ENCODE data around the gene TRAPPC10. TPM values are rescaled to one million over a fixed set of nuclear protein-coding genes. Genes with fewer than 3 reads are reported as not detected.

Gene TRAPPC10
- total and polyA plus RNA-seq, 5 donors, result 7.6 to 23.3 (median 19.0) TPM

DNA sequence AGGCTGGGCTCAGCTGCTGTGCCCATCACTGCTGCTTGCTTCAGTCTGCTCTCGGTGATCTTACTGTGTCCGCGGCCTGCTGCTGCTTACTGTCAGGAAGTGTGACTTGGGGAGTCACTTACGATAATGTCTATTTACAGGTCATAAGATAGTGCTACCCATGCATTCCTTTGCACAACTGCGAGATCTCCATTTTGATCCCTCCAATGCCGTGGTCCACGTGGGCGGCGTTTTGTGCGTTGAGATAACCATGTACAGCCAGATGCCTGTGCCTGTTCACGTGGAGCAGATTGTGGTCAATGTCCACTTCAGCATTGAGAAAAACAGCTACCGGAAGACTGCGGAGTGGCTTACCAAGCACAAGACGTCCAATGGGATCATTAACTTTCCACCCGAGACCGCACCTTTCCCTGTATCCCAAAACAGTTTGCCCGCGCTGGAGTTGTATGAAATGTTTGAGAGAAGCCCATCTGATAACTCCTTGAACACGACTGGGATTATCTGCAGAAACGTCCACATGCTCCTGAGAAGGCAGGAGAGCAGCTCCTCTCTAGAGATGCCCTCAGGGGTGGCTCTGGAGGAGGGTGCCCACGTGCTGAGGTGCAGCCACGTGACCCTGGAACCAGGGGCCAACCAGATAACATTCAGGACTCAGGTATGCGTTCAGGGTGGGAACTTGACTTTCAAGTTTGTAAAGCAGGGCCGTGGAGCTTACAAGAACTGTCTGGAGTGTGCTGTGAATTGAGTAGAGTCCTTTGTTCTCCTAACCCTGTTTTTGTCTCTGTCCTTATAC, 70.7 kb downstream of the TRAPPC10 start:
- DNase-seq, result peak in 1 of 3 donors; percentile 64
- Histone ChIP-seq H3K4me1 (ENCODE audit: control insufficient read depth, insufficient read depth, low read length) (peaks cover 18% of the 10 kb centered on the region), H3K9me3 (ENCODE audit: control insufficient read depth, low read length) (no peaks in the 10 kb centered on the region), H3K27me3 (ENCODE audit: control insufficient read depth, insufficient read depth) (no peaks in the 10 kb centered on the region), H3K27ac (ENCODE audit: low read length) (peak overlapping the region; percentile 25), H3K4me3 (ENCODE audit: low read length) (no peak overlapping the region)
- WGBS, result 71% methylated on average over 24 of the region's 24 CpGs
- ATAC-seq, result peak in 1 of 2 donors; percentile 3
- intact Hi-C loops (cut with DNase I), result no loop called here

DNA sequence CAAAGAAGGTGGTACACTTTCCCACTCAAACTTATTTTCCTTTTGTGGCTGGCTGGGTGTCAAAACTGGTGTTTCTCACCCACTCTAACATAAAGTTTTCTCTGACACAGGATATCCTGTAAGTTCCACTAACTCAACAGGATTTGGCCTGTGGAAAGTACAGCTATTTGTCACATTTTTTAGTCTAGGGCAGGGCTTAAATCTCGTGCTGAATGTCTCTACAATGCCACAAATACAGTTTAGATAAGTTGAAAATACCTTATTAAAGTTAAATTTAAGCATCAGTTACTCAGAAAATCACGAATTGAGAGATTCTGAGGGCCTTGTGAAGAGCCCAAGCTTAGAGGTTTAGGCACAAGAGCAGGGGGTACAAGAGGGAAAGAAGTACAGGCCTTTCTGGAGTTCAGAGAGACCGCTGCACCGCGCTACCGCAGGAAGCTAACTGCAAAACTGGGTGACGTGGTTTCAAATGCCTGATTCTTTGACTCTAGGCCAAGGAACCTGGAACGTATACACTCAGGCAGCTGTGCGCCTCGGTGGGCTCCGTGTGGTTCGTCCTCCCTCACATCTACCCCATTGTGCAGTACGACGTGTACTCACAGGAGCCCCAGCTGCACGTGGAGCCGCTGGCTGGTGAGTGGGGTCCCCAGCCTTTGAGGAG, 71.7 kb downstream of the TRAPPC10 start:
- intact Hi-C loops (cut with DNase I), result no loop called here
- Histone ChIP-seq H3K27me3 (ENCODE audit: control insufficient read depth, insufficient read depth) (no peaks in the 10 kb centered on the region), H3K4me3 (ENCODE audit: low read length) (no peak overlapping the region), H3K27ac (ENCODE audit: low read length) (peak overlapping the region; percentile 11), H3K9me3 (ENCODE audit: control insufficient read depth, low read length) (no peaks in the 10 kb centered on the region), H3K4me1 (ENCODE audit: control insufficient read depth, insufficient read depth, low read length) (peaks cover 19% of the 10 kb centered on the region)
- DNase-seq, result no peak
- WGBS, result 69% methylated on average over 16 of the region's 16 CpGs
- peak in 1 of 2 donors; percentile 46 for ATAC-seq

DNA sequence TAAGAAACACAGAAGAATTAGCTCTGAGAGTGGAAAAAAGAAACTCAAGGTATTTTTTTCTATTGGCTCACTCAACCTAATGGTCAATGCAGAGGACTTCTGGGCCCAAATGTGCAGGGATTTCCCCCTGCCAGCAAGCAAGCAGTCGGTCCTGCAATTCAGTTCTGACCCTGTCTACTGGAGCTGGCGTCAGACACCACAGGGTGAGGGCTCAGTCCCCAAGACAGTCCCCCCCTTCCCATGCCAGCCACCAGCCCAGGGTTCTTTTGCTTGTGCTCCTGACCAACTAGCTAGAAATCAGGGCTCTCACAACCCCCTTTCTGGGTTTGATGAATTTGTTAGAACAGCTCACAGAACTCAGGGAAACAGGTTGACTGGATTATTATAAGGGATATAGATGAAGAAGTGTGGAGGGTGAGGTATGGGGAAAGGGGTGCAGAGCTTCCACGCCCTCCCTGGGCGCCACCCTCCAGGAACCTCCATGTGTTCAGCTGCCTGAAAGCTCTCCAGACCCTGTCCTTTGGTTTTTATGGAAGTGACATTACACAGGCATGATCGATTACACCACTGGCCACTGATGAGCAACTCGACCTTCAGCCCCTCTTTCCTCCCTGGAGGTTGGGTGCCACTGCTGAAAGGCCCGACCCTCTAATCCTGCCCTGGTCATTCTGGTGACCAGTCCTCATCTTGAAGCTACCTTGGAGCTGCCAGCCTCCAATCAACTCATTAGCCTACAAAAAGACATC, 72.6 kb downstream of the TRAPPC10 start:
- 88% methylated on average over 7 of the region's 7 CpGs for WGBS
- H3K4me3 ChIP-seq (ENCODE audit: low read length), result no peak overlapping the region
- no peak for DNase-seq
- H3K27me3 ChIP-seq (ENCODE audit: control insufficient read depth, insufficient read depth), result no peaks in the 10 kb centered on the region
- no peak for ATAC-seq
- peak overlapping the region; percentile 3 for H3K27ac ChIP-seq (ENCODE audit: low read length)
- H3K4me1 ChIP-seq (ENCODE audit: control insufficient read depth, insufficient read depth, low read length), result peaks cover 19% of the 10 kb centered on the region
- H3K9me3 ChIP-seq (ENCODE audit: control insufficient read depth, low read length), result no peaks in the 10 kb centered on the region
- intact Hi-C loops (cut with DNase I), result no loop called here

DNA sequence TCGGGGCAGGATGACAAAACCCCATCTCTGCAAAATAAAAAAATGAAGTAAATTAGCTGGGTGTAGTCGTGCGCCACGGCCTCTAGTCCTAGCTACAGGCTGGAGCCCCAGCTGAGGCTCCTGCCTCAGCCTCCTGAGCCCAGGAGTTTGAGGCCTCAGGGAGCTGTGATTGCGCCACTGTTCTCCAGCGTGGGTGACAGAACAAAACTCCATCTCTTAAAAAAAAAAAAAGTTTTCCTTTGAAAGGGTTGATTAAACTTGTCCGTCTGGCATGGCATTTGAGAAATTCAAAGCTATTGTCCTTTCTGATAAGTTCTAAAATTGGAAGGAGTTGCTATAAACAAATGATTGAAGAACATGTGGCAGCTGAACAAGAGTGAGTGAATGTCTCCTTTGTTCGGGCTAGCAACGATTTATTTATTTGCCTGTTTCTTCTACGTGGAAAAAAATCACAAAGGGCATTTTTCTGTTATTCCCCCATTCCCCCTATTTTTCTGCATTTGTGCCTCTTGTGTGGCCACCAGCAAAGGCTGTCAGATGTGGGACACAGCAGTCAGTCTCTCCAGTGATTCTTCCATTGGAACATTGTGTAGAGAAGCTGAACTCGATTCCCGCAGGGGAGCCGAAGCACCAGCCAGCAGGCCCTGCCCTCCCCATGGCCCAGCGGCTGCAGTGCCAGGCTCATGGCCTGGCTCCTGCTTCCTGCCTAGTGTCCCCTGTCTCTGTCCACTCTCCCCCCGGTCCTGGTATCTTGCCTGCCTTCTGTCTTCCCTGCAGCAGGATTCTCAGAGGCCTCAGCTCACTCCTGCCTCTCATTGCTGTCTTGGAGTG, 73.6 kb downstream of the TRAPPC10 start:
- peak in 1 of 3 donors; percentile 63 for DNase-seq
- Histone ChIP-seq H3K4me1 (ENCODE audit: control insufficient read depth, insufficient read depth, low read length) (peaks cover 19% of the 10 kb centered on the region), H3K27ac (ENCODE audit: low read length) (peak overlapping the region; percentile 76), H3K27me3 (ENCODE audit: control insufficient read depth, insufficient read depth) (no peaks in the 10 kb centered on the region), H3K4me3 (ENCODE audit: low read length) (no peak overlapping the region), H3K9me3 (ENCODE audit: control insufficient read depth, low read length) (no peaks in the 10 kb centered on the region)
- intact Hi-C loops (cut with DNase I), result no loop called here
- WGBS, result 55% methylated on average over 15 of the region's 15 CpGs
- peak; percentile 55 to 59 for ATAC-seq

DNA sequence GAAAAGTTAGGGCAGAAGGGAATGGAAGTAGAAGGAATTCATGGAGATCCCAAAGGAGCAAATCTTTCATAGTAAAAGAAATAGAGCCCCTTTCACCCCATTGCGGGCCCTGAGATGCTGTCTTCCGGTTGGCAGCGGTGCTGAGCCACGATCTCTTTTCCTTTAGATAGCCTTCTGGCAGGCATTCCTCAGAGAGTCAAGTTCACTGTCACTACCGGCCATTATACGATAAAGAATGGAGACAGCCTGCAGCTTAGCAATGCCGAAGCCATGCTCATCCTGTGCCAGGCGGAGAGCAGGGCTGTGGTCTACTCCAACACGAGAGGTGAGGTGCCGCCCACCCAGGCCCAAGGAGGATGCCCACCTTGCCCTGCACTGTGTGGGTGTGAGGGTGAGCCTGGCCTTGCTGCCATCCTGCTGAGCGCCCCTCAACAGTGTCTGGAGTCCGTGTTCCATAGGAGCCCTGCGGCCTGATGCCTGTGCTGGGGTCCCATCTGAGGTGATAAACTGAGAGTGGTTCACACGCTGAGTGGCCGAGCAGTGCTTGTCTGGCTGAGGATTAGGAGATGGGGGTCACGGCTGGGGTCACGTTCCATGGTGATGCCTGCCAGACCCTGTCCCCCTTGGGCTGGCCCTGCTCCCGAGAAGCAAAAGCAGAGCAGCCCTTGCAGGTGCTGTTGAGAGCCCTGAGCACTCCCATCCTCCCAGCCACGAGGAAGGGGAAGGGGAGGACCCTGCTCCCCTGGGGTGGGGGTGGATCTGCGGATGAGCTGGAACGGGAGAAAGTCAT, 74.7 kb downstream of the TRAPPC10 start:
- peak; percentile 9 to 15 for ATAC-seq
- Histone ChIP-seq H3K27ac (ENCODE audit: low read length) (peak overlapping the region; percentile 76), H3K4me1 (ENCODE audit: control insufficient read depth, insufficient read depth, low read length) (peaks cover 19% of the 10 kb centered on the region), H3K9me3 (ENCODE audit: control insufficient read depth, low read length) (no peaks in the 10 kb centered on the region), H3K27me3 (ENCODE audit: control insufficient read depth, insufficient read depth) (no peaks in the 10 kb centered on the region), H3K4me3 (ENCODE audit: low read length) (no peak overlapping the region)
- 68% methylated on average over 21 of the region's 21 CpGs for WGBS
- DNase-seq, result no peak
- intact Hi-C loops (cut with DNase I), result no loop called here

DNA sequence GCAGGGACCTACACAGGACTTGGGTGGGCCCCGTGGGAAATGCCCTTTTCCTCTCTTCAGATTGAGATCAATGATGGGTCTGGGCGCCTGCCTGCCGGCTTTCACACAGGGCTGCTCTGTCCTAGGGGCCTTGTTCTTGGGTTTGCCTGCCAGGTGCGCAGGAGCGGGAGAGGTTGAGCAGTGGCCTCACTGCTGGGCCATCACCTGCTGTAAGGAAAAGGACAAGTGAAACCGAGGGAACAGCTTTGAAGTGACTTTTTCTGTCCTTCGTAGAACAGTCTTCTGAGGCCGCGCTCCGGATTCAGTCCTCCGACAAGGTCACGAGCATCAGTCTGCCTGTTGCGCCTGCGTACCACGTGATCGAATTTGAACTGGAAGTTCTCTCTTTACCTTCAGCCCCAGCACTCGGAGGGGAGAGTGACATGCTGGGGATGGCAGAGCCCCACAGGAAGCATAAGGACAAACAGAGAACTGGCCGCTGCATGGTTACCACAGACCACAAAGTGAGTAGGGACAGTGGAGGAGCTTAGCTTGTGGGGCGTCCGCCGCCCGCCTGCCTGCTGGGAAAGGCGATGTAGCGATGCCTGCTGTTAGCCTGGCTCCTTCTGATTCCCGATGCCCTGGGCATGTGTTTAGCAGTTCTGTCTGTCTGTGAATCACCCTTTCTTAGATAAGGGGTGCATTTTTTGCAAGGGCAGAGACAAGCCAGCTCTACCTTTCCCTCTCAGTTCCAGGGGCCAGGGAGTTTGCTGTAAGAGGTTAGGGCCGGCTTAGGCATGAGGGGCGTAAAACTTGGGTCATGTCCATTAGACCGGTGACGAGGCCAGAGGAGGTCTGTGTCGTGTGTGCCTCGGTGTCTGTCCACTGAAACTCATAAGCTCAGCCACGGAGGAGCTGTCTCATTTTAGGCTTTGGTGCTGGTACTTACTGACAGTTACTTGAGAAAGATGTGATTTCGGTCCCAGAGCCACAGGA, 75.6 kb downstream of the TRAPPC10 start:
- H3K27ac ChIP-seq (ENCODE audit: low read length), result no peak overlapping the region
- H3K4me3 ChIP-seq (ENCODE audit: low read length), result no peak overlapping the region
- no peaks in the 10 kb centered on the region for H3K27me3 ChIP-seq (ENCODE audit: control insufficient read depth, insufficient read depth)
- intact Hi-C loops (cut with DNase I), result no loop called here
- ATAC-seq (no peak), DNase-seq (no peak)
- H3K4me1 ChIP-seq (ENCODE audit: control insufficient read depth, insufficient read depth, low read length), result peaks cover 19% of the 10 kb centered on the region
- WGBS, result 82% methylated on average over 33 of the region's 33 CpGs
- no peaks in the 10 kb centered on the region for H3K9me3 ChIP-seq (ENCODE audit: control insufficient read depth, low read length)

DNA sequence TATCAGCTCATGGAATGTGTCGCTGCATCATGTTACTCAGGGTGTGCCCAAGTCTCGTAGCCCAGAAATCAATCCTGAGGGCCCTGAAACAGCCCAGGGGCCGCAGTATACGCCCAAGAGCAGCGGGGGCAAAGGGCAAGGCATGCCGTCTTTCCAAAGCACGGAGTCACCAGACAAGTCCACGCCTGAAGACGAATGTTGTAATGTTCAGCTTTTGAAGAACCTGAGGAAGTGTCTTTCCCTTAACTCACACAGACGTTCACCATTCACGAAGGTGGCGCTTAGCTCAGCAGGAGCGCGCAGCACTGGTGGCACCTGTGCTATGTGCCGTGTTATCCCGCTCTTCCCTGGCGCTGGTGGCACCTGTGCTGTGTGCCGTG, 76.3 kb downstream of the TRAPPC10 start:
- Histone ChIP-seq H3K4me1 (ENCODE audit: control insufficient read depth, insufficient read depth, low read length) (peaks cover 19% of the 10 kb centered on the region), H3K27me3 (ENCODE audit: control insufficient read depth, insufficient read depth) (no peaks in the 10 kb centered on the region), H3K4me3 (ENCODE audit: low read length) (no peak overlapping the region), H3K27ac (ENCODE audit: low read length) (no peak overlapping the region), H3K9me3 (ENCODE audit: control insufficient read depth, low read length) (no peaks in the 10 kb centered on the region)
- WGBS, result 91% methylated on average over 18 of the region's 18 CpGs
- ATAC-seq (no peak), DNase-seq (no peak)
- intact Hi-C loops (cut with DNase I), result no loop called here

DNA sequence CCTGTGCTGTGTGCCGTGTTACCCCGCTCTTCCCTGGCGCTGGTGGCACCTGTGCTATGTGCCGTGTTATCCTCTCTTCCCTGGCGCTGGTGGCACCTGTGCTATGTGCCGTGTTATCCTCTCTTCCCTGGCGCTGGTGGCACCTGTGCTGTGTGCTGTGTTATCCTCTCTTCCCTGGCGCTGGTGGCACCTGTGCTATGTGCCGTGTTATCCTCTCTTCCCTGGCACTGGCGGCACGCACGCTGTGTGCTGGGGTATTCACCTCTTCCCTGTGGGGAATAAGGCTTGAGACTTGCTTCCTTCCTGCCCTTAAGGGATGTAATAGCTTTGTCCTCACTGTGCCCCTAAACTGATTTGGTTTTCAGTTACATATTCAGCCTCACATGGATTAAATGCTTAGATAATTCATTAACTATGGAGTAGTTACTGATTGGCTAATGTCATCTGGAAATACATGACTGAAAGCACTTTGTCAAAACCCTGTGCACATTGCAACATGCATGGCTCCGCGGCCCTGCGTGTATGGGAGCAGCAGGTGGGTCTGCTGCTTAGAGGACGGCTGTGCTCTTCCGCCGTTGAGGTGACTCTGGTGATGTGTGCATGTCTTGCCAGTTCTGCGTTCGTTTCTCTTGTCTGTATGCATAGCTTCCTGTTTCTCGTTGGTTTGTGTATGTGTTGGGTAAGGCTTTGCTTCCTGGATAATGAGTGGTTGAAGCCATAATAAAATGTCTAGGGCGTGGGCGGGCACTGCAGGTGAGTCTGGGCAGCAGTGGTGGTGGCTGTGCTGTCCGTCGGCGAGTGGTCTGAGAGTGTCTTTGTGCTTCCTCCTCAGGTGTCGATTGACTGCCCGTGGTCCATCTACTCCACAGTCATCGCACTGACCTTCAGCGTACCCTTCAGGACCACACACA, 77.1 kb downstream of the TRAPPC10 start:
- H3K4me1 ChIP-seq (ENCODE audit: control insufficient read depth, insufficient read depth, low read length), result peaks cover 17% of the 10 kb centered on the region
- H3K27ac ChIP-seq (ENCODE audit: low read length), result no peak overlapping the region
- intact Hi-C loops (cut with DNase I), result no loop called here
- WGBS, result 87% methylated on average over 30 of the region's 30 CpGs
- DNase-seq (peak in 1 of 3 donors; percentile 43), ATAC-seq (no peak)
- no peaks in the 10 kb centered on the region for H3K9me3 ChIP-seq (ENCODE audit: control insufficient read depth, low read length)
- H3K27me3 ChIP-seq (ENCODE audit: control insufficient read depth, insufficient read depth), result no peaks in the 10 kb centered on the region
- no peak overlapping the region for H3K4me3 ChIP-seq (ENCODE audit: low read length)
